Upper lobe of left lung (tissue), 4 donors: ENCODE results near the gene TBC1D19.

Experiments used
- POLR2AphosphoS5 ChIP-seq, 2 donors: sonication (generic); formaldehyde crosslinking; IDR thresholded peaks; one replicate each; pipeline ENCODE4 v1.5.1; 2017; ENCODE audit warnings: antibody characterized with exemption in 2 of 2
- TF ChIP-seq, protein P1 (sequence below), 6 experiments: fragments of 450-650 bp in 4 of 6; fragments of 200-600 bp in 2 of 6; sonication (generic) in 2 of 6; IDR thresholded peaks; one replicate each; pipeline ENCODE4 v1.5.1; 2016 to 2019; ENCODE audit warnings: antibody characterized with exemption in 6 of 6

DNA sequence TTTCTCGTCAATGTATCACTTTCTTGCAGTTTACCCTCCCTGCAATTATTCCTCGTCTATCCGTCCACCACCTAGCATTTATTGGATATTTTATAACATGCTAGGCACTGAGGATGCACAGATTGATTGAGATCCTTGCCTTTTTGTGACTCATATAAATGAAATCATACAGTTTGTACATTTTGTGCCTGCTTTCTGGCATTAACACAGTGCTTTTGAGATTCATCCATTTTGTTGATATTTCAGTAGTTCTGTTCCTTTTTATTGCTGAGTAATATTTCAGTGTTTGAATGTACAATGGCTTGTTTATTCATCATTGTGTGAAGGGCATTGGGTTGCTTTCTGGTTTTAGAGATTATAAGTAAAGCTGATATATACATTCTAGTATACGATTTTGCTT lies 841 bp downstream of the TBC1D19 start:
- TF ChIP-seq, protein P1, sequence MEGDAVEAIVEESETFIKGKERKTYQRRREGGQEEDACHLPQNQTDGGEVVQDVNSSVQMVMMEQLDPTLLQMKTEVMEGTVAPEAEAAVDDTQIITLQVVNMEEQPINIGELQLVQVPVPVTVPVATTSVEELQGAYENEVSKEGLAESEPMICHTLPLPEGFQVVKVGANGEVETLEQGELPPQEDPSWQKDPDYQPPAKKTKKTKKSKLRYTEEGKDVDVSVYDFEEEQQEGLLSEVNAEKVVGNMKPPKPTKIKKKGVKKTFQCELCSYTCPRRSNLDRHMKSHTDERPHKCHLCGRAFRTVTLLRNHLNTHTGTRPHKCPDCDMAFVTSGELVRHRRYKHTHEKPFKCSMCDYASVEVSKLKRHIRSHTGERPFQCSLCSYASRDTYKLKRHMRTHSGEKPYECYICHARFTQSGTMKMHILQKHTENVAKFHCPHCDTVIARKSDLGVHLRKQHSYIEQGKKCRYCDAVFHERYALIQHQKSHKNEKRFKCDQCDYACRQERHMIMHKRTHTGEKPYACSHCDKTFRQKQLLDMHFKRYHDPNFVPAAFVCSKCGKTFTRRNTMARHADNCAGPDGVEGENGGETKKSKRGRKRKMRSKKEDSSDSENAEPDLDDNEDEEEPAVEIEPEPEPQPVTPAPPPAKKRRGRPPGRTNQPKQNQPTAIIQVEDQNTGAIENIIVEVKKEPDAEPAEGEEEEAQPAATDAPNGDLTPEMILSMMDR (IDR thresholded peaks at IDR 0.05): no peak
- TF ChIP-seq POLR2AphosphoS5 (IDR thresholded peaks at IDR 0.05): no peak
